GM12892 (cell line): ENCODE data around the gene CACNA1B.
"Not testable (repeated sequence)": the region's sequence is repeated elsewhere in the genome, so short reads cannot be mapped to it uniquely, and the experiment has no call there.

Experiments used
- DNase-seq: peaks from one replicate; pipeline ENCODE4 v3.0.0; 2011; ENCODE audit not compliant: insufficient read length
- FAIRE-seq: peaks from 2 replicates; lab custom pipeline; 2011; peaks lifted over from hg19 to GRCh38; lab: Jason Lieb, UNC
- POLR2A ChIP-seq: IDR thresholded peaks from 2 replicates; pipeline ENCODE4 v1.6.1; 2011; ENCODE audit warnings: low read depth, low read length, control low read depth
- POLR2AphosphoS5 ChIP-seq: IDR thresholded peaks from 2 replicates; pipeline ENCODE4 v1.6.1; 2011; ENCODE audit warnings: low read depth, low read length, control low read depth
- TAF1 ChIP-seq: IDR thresholded peaks from 2 replicates; pipeline ENCODE4 v1.6.1; 2011; ENCODE audit warnings: low read depth, mild to moderate bottlenecking, control low read depth, low read length, borderline replicate concordance

The CACNA1B gene

DNA sequence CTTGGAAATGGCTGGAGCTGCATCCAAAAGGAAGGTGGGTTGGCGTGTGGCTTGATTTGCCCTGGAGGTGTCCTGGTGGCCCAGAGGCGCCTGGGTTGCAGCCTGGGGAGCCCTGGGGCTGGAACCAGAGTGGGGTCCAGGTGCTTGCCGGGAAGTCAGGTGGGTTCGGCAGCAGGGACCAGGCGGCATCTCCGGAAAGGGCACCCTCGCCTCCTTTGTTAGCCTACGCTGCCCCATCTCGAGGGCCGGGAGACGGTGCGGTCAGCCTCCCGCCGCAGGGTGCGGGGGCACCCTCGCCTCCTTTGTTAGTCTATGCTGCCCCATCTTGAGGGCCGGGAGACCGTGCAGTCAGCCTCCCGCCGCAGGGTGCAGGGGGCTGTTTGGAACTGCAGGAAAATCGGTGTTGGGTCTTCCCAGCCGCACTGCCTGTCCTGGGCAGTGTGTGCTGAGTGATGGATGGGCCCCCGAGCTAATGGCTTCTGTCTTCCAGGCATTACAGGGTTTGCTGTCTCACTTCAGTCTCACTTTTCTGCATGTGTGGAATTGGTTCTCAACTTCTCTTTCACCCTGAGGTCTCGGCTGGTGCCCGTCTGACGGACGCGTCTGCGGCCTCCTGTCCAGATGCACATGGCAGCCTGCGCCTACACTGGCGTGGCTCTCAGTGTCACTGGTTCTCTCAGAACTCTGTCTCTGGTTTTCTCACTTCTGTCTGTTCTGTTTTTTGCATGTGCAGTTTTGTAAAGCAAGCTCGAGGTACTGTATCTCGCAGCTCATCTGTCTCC is 139.0 kb downstream of the CACNA1B start:
- DNase-seq (no peak), FAIRE-seq (no peak)
- no peak for TF ChIP-seq POLR2AphosphoS5
- TF ChIP-seq POLR2A: no peak
- TF ChIP-seq TAF1: no peak

- no peak for TF ChIP-seq TAF1
- no peak for TF ChIP-seq POLR2A
- TF ChIP-seq POLR2AphosphoS5: no peak
- DNase-seq (no peak), FAIRE-seq (no peak)
Observed at GRCh38 chr9:138017200-138017599, 139.6 kb downstream of the CACNA1B start.

- not testable (repeated sequence) for FAIRE-seq, DNase-seq
Observed at GRCh38 chr9:138019514-138019913, 141.9 kb downstream of the CACNA1B start.

DNA sequence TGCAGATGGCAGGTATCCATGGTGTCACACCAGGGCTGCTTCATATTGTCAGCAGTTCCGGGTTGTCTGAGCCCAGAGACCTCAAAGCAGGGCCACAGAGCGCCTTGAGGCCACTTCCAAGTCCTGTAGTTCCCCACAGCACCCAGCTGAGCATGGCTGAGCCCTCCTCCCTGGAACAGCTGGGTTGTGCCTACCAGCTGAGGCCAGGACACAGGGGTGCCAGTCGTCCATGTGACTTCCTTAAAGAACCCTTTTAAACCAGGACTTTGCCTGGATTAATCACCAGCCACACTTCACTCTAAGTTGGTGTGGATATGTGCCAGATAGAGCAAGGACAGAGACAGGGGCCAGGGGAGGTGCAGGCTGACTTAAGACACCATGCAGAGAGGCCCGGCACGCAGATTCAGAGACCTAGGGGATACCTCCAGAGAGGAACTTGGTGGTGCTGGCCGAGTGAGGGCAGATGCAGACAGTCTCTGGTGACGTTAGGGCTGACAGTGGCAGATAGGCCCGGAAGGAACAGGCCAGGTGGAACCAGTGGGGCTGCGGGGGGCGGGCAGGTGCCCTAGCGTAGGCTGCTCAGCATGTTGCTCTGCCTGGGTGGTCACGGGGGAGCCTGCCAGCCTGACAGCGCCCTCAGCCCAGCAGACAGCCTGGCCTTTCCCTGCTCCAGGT is 142.7 kb downstream of the CACNA1B start:
- FAIRE-seq: no peak
- TF ChIP-seq POLR2A (no peak), POLR2AphosphoS5 (no peak), TAF1 (no peak)
- DNase-seq: no peak

GRCh38 chr9:138020795-138021182 is 143.2 kb downstream of the CACNA1B start:
- no peak for DNase-seq
- FAIRE-seq: no peak
- TF ChIP-seq POLR2AphosphoS5 (no peak), TAF1 (no peak), POLR2A (no peak)

- DNase-seq (no peak), FAIRE-seq (no peak)
- no peak for TF ChIP-seq POLR2AphosphoS5
- no peak for TF ChIP-seq TAF1
- no peak for TF ChIP-seq POLR2A
Observed at GRCh38 chr9:138021251-138022056, 143.9 kb downstream of the CACNA1B start.

DNA sequence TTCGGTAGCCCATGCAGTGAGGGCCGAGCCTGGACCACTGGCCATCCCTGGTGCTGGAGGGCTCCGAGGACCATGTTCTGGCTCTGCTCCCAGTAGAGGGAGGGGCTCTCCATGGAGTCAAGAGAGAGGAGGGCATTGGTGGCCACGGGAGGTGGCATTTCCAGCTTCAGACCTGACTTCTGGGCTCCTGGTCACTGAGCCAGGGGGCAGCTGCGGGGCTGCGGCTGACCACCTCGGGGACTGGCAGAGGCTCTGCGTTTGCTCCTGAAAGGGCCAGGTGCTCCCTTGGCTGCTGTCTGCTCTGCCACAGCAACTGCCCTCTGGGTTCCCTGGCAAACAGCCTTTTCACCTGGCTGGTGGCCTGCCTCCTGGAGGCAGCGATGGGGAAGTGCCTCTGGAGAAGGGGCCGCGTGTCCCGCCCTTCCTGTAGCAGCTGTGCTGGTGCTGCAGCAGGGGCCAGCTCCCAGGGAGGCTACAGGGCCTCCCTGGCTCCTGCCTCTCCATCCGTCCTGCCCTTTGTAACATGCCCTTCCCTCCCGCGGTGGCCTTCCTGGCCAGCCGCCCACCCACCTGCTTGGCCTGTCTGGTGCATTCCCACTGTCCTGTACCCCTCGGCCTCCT is 144.6 kb downstream of the CACNA1B start:
- DNase-seq (no peak), FAIRE-seq (no peak)

GRCh38 chr9:138022756-138023393 is 145.3 kb downstream of the CACNA1B start:
- no peak for FAIRE-seq
- TF ChIP-seq POLR2AphosphoS5 (no peak), TAF1 (no peak)
- no peak for DNase-seq

More for the DNA sequence above, 144.6 kb downstream of the CACNA1B start:
- TF ChIP-seq POLR2AphosphoS5 (no peak), POLR2A (no peak), TAF1 (no peak)

DNA sequence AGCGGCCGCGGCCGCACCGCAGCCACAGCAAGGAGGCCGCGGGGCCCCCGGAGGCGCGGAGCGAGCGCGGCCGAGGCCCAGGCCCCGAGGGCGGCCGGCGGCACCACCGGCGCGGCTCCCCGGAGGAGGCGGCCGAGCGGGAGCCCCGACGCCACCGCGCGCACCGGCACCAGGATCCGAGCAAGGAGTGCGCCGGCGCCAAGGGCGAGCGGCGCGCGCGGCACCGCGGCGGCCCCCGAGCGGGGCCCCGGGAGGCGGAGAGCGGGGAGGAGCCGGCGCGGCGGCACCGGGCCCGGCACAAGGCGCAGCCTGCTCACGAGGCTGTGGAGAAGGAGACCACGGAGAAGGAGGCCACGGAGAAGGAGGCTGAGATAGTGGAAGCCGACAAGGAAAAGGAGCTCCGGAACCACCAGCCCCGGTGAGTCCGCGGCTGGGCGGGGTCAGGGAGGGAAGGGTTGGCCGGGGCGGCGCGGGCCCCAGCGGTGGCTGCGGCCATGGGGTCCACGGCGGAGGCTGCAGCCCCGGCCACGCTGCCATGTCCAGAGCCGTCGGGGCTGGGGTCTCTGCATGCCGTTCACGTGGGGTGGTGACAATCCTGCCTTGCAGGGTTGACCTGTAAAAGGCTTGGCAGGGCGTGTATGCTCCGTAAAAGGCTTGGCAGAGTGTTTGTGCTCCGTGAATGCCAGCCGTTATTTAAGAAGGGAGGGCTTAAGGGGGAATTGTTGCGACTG is 146.0 kb downstream of the CACNA1B start:
- no peak for FAIRE-seq
- TF ChIP-seq POLR2AphosphoS5 (no peak), TAF1 (no peak), POLR2A (no peak)
- DNase-seq: no peak

- TF ChIP-seq TAF1 (no peak), POLR2A (no peak), POLR2AphosphoS5 (no peak)
- FAIRE-seq (no peak), DNase-seq (no peak)
Observed at GRCh38 chr9:138024131-138024530, 146.5 kb downstream of the CACNA1B start.
